ENCODE data around the gene SMIM30.

GRCh38 chr7:113109718-113110117 is 8.6 kb downstream of the SMIM30 start:
- TF ChIP-seq EZH2 (IDR thresholded peaks at IDR 0.05) (no peak), POLR2AphosphoS5 (IDR thresholded peaks at IDR 0.05; ENCODE audit: borderline replicate concordance, low read depth, low read length) (no peak), FOXP2 (optimal IDR thresholded peaks at IDR 0.05; ENCODE audit: control extremely low read depth, extremely low read length, insufficient read depth) (no peak)
